HL-60/S4 (cell line): Measurements from ENCODE around the gene MVB12A.

Experiments used
- in situ Hi-C: fragments of 300-500 bp; cut with MboI; formaldehyde crosslinking; loops from 2 replicates; pipeline ENCODE4 v1.14.3; 2022; ENCODE audit warnings: low sequenced_read_pairs

The MVB12A gene

GRCh38 chr19:17419621-17420474 is at the start of gene MVB12A:
Gene MVB12A (plus strand): TSS chr19:17420047. CDS start chr19:17420136, 89 bp downstream.
- in situ Hi-C loops: no loop called here

GRCh38 chr19:17376935-17377600 is 42.8 kb upstream of the MVB12A start, which contains the start of gene PLVAP:
Gene PLVAP (minus strand): TSS chr19:17377342. CDS start chr19:17377288, 54 bp downstream.
- in situ Hi-C loops: no loop called here

- in situ Hi-C loops: no loop called here
Observed at GRCh38 chr19:17378271-17378670, 41.6 kb upstream of the MVB12A start.

- in situ Hi-C loops: no loop called here
Observed at GRCh38 chr19:17379221-17379631, 40.6 kb upstream of the MVB12A start.

- in situ Hi-C loops: no loop called here
Observed at GRCh38 chr19:17380426-17381138, 39.3 kb upstream of the MVB12A start.

GRCh38 chr19:17385878-17386611 is 33.8 kb upstream of the MVB12A start:
- in situ Hi-C loops: loop anchor here (5.0 kb wide), 2 partner anchors 39 to 99 kb away; no protein-coding TSS in a partner anchor

GRCh38 chr19:17389288-17389687 is 30.6 kb upstream of the MVB12A start:
- in situ Hi-C loops: loop anchor here (5.0 kb wide), 2 partner anchors 42 to 102 kb away; no protein-coding TSS in a partner anchor

- in situ Hi-C loops: loop anchor here (5.0 kb wide), 2 partner anchors 43 to 103 kb away; no protein-coding TSS in a partner anchor
Observed at GRCh38 chr19:17389957-17390664, 29.7 kb upstream of the MVB12A start.

GRCh38 chr19:17390665-17391370 is 29.0 kb upstream of the MVB12A start:
- in situ Hi-C loops: no loop called here

- in situ Hi-C loops: no loop called here
Observed at GRCh38 chr19:17391371-17392151, 28.3 kb upstream of the MVB12A start.

- in situ Hi-C loops: no loop called here
Observed at GRCh38 chr19:17393002-17393401, 26.8 kb upstream of the MVB12A start.

- in situ Hi-C loops: no loop called here
Observed at GRCh38 chr19:17393914-17394313, 25.9 kb upstream of the MVB12A start, which contains the start of gene CCDC194. Gene CCDC194 (minus strand): TSS chr19:17394196. CDS start chr19:17394158, 38 bp downstream.

GRCh38 chr19:17394891-17395415 is 24.9 kb upstream of the MVB12A start:
- in situ Hi-C loops: loop anchor here (5.0 kb wide), 1 partner anchor 72 kb away; no protein-coding TSS in a partner anchor

GRCh38 chr19:17398902-17399527 is 20.8 kb upstream of the MVB12A start:
- in situ Hi-C loops: loop anchor here (5.0 kb wide), 1 partner anchor 68 kb away; no protein-coding TSS in a partner anchor

- in situ Hi-C loops: no loop called here
Observed at GRCh38 chr19:17401628-17402027, 18.2 kb upstream of the MVB12A start.

GRCh38 chr19:17402982-17403855 is 16.6 kb upstream of the MVB12A start:
- in situ Hi-C loops: no loop called here
